ENCODE results near the gene ZNF83.
A peak's percentile ranks its signal among the peaks of the same experiment; 100 is the strongest.
"Not testable (repeated sequence)": the region's sequence is repeated elsewhere in the genome, so short reads cannot be mapped to it uniquely, and the experiment has no call there.

Gene ZNF83

DNA sequence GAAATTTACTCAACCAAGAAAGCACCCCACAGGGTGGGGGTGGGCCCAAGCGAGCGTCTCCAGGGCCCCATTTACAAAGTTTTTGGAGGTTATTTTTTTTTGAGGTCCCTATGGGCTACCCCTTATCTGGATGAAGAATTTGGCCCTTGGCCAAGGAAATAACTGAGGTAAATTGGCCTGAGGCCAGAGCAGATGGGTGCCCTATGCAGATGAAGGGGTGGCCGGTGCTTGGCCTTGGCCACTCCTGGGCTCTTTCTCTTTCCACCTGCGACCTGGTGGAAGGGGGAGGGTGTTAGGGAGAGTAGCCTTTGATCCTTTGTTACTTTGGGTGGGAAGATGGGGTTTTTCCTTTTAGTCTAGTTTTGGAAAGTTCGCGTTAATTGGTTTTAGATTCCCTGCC, 52.6 kb downstream of the ZNF83 start:
- Histone ChIP-seq H3K27ac (ENCODE audit: low read depth in 2 of 2, low read length in 2 of 2) (no peak overlapping the region), H3K4me3 (ENCODE audit: low read length in 2 of 2) (no peak overlapping the region), H3K9me3 (ENCODE audit: control insufficient read depth in 2 of 2, low read length in 2 of 2) (peaks cover 17 to 26% of the 10 kb centered on the region in 2 donors), H3K9ac (ENCODE audit: low read depth in 1 of 2, low read length in 2 of 2) (no peak overlapping the region), H3K36me3 (ENCODE audit: control insufficient read depth in 2 of 2, insufficient read depth in 2 of 2, low read length in 2 of 2) (peaks cover 37 to 41% of the 10 kb centered on the region in 2 donors), H3K27me3 (ENCODE audit: control insufficient read depth in 2 of 2, insufficient read depth in 2 of 2, low read length in 2 of 2) (no peaks in the 10 kb centered on the region), H3K4me1 (ENCODE audit: control insufficient read depth in 2 of 2, insufficient read depth in 2 of 2, low read length in 2 of 2) (no peaks in the 10 kb centered on the region)

DNA sequence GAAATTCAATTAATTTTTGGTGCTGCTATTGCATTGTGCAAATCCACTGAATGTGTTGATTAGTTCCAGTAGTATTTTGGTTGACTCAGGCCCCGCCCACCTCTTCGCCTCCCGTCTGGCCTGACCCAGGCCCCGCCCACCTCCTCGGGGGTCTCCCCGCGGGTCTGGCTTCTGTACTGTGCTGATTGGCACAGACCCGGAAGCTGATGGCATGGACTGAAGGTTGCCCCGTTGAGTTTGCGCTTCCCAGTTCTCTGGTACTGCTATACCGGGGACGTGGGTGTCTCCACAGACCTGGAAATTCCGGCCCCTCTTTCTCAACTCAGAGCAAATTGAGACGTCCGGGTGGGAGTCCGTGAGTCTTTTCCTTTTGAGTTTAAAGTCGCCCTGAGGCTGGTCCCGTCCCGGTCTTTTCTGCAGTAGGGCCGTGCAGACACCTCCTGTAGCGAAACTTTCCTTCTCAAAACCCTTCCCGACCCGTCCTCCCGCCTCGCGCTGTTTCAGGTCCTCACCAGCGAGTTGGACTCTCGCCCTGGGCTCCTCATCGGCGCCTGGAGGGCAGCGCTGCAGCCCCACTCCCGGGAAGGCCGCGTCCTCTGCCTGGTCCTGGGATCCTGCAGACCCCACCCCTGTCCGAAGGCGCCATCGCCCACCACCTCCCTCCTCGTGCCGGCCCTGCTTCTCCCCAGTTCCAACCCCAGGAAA, 53.3 kb downstream of the ZNF83 start:
- Histone ChIP-seq H3K9ac (ENCODE audit: low read depth in 1 of 2, low read length in 2 of 2) (no peak overlapping the region), H3K4me3 (ENCODE audit: low read length in 2 of 2) (no peak overlapping the region), H3K36me3 (ENCODE audit: control insufficient read depth in 2 of 2, insufficient read depth in 2 of 2, low read length in 2 of 2) (peaks cover 40 to 46% of the 10 kb centered on the region in 2 donors), H3K27me3 (ENCODE audit: control insufficient read depth in 2 of 2, insufficient read depth in 2 of 2, low read length in 2 of 2) (no peaks in the 10 kb centered on the region), H3K4me1 (ENCODE audit: control insufficient read depth in 2 of 2, insufficient read depth in 2 of 2, low read length in 2 of 2) (no peaks in the 10 kb centered on the region), H3K27ac (ENCODE audit: low read depth in 2 of 2, low read length in 2 of 2) (no peak overlapping the region), H3K9me3 (ENCODE audit: control insufficient read depth in 2 of 2, low read length in 2 of 2) (peaks cover 19 to 29% of the 10 kb centered on the region in 2 donors)

DNA sequence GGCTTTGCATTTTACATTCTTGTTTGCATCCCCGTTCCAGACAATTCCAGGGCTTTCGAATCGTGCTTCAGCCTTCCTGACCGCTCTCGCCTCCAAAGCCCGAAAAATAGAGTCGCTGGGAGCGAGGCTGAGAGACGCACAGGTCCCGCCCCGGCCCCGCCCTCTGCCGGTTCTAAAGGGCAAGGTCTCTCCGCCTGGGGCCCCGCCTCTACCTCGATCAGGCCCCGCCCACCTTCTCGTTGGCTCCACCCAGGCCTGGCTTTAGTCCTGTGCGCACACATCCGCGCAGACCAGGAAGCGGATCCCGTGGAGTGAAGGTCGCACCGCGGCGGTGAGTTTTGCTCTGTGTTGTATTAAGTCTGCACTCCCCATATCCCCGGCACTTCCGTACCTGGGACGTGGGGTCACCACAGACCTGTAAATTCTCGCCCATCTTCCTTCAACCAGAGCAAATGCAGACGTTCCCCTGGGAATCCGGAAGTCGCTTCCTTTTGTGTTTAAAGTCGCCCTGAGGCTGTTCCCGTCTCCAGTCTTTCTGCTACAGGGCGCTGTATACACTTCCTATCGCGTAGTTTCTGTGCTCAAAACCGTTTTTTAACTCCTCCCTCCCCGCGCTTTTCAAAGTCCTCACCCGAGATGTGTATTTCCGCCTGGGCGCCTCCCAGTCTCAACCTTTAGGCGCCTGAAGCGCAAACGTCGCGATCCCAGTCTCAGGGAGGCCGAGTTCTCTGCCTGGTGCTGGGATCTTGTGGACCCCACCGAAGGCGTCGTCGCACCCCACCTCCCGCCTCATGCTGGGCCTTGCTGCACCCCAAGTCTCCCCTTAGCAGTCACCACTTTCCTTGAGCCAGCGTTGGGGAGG, 67.9 kb downstream of the ZNF83 start, which contains the start of gene ZNF701:
Gene ZNF701, plus strand, starts transcription at position 288 of the 862 bp plus-strand sequence. CDS start 3,861 bp downstream, outside the sequence.
- Histone ChIP-seq H3K36me3 (ENCODE audit: control insufficient read depth in 2 of 2, insufficient read depth in 2 of 2, low read length in 2 of 2) (peaks cover 18 to 24% of the 10 kb centered on the region in 2 donors), H3K27me3 (ENCODE audit: control insufficient read depth in 2 of 2, insufficient read depth in 2 of 2, low read length in 2 of 2) (no peaks in the 10 kb centered on the region), H3K9ac (ENCODE audit: low read depth in 1 of 2, low read length in 2 of 2) (peak within 1 kb of the TSS; percentile 92 to 96), H3K4me1 (ENCODE audit: control insufficient read depth in 2 of 2, insufficient read depth in 2 of 2, low read length in 2 of 2) (peaks cover 4 to 5% of the 10 kb centered on the region in 2 donors), H3K4me3 (ENCODE audit: low read length in 2 of 2) (peak within 1 kb of the TSS; percentile 92 to 99), H3K9me3 (ENCODE audit: control insufficient read depth in 2 of 2, low read length in 2 of 2) (peaks cover 4 to 7% of the 10 kb centered on the region in 2 donors), H3K27ac (ENCODE audit: low read depth in 2 of 2, low read length in 2 of 2) (peak within 1 kb of the TSS; percentile 94 to 95)

DNA sequence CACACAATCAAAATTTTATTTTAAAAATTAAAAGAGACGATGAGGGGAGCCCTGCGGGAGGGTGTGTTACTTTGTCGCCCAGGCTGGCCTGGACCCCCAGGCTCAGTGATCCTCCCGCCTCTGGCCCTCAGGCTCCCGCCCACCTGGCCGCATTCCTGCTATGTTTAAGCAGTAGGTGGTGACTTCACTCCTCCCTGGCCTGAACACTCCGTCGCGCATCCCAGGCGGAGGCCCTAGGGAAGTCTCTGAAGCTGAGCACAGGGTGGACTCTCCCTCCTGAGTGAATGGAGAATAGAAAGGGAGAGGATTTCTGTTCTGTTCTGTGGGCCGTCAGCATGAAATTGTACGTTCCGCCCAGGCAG, 68.5 kb downstream of the ZNF83 start:
- not testable (repeated sequence) for H3K9me3 ChIP-seq (ENCODE audit: control insufficient read depth in 2 of 2, low read length in 2 of 2); H3K27me3 ChIP-seq (ENCODE audit: control insufficient read depth in 2 of 2, insufficient read depth in 2 of 2, low read length in 2 of 2); H3K4me1 ChIP-seq (ENCODE audit: control insufficient read depth in 2 of 2, insufficient read depth in 2 of 2, low read length in 2 of 2)
- H3K27ac ChIP-seq (ENCODE audit: low read depth in 2 of 2, low read length in 2 of 2): peak overlapping the region; percentile 94 to 95
- peaks cover 18 to 22% of the 10 kb centered on the region in 2 donors for H3K36me3 ChIP-seq (ENCODE audit: control insufficient read depth in 2 of 2, insufficient read depth in 2 of 2, low read length in 2 of 2)
- H3K9ac ChIP-seq (ENCODE audit: low read depth in 1 of 2, low read length in 2 of 2): peak overlapping the region; percentile 42 to 60
- H3K4me3 ChIP-seq (ENCODE audit: low read length in 2 of 2): peak overlapping the region; percentile 61 to 99

DNA sequence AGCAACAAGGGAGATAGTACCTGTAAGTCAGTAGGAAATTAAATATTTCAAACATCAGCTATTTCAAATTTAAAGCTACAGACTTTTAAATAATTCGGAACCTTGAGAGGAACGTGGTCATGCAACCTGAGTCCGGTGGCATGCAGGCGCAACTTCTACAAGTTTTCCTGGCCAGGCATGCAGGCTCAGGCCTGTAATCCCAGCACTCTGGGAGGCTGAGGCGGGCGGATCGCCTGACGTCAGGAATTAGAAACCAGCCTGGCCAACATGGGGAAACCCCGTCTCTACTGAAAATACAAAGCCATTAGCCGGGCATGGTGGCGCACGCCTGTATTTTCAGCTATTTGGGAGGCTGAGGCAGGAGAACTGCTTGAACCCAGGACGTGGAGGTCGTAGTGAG, 70.2 kb downstream of the ZNF83 start:
- peaks cover 13 to 17% of the 10 kb centered on the region in 2 donors for H3K36me3 ChIP-seq (ENCODE audit: control insufficient read depth in 2 of 2, insufficient read depth in 2 of 2, low read length in 2 of 2)
- no peak overlapping the region for H3K9ac ChIP-seq (ENCODE audit: low read depth in 1 of 2, low read length in 2 of 2)
- peaks cover 4 to 5% of the 10 kb centered on the region in 2 donors for H3K4me1 ChIP-seq (ENCODE audit: control insufficient read depth in 2 of 2, insufficient read depth in 2 of 2, low read length in 2 of 2)
- H3K27ac ChIP-seq (ENCODE audit: low read depth in 2 of 2, low read length in 2 of 2): no peak overlapping the region
- H3K4me3 ChIP-seq (ENCODE audit: low read length in 2 of 2): no peak overlapping the region
- no peaks in the 10 kb centered on the region for H3K27me3 ChIP-seq (ENCODE audit: control insufficient read depth in 2 of 2, insufficient read depth in 2 of 2, low read length in 2 of 2)
- peaks cover 14 to 22% of the 10 kb centered on the region in 2 donors for H3K9me3 ChIP-seq (ENCODE audit: control insufficient read depth in 2 of 2, low read length in 2 of 2)

DNA sequence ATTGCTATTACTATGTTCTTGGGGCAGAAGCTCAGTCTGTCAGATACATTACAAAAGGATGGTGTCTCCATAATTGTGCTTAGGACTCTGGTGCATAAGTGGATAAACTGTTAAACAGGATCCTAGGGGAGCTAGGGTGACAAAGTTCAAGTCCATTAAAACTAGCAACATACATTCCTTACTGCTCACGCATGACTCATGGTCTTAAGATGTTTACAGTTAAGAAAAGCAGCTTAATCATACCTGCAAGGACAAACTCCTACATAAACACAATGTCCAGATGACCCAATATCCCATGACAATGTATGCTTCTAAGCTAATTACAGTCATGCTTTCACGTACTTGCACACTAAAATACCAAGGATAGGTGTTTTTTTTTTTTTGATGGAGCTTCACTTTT, 71.6 kb downstream of the ZNF83 start:
- H3K4me1 ChIP-seq (ENCODE audit: control insufficient read depth in 2 of 2, insufficient read depth in 2 of 2, low read length in 2 of 2): peaks cover 4 to 5% of the 10 kb centered on the region in 2 donors
- H3K27me3 ChIP-seq (ENCODE audit: control insufficient read depth in 2 of 2, insufficient read depth in 2 of 2, low read length in 2 of 2): no peaks in the 10 kb centered on the region
- H3K9me3 ChIP-seq (ENCODE audit: control insufficient read depth in 2 of 2, low read length in 2 of 2): peaks cover 20 to 23% of the 10 kb centered on the region in 2 donors
- no peak overlapping the region for H3K4me3 ChIP-seq (ENCODE audit: low read length in 2 of 2)
- H3K9ac ChIP-seq (ENCODE audit: low read depth in 1 of 2, low read length in 2 of 2): no peak overlapping the region
- no peak overlapping the region for H3K27ac ChIP-seq (ENCODE audit: low read depth in 2 of 2, low read length in 2 of 2)
- H3K36me3 ChIP-seq (ENCODE audit: control insufficient read depth in 2 of 2, insufficient read depth in 2 of 2, low read length in 2 of 2): peaks cover 5 to 15% of the 10 kb centered on the region in 2 donors

DNA sequence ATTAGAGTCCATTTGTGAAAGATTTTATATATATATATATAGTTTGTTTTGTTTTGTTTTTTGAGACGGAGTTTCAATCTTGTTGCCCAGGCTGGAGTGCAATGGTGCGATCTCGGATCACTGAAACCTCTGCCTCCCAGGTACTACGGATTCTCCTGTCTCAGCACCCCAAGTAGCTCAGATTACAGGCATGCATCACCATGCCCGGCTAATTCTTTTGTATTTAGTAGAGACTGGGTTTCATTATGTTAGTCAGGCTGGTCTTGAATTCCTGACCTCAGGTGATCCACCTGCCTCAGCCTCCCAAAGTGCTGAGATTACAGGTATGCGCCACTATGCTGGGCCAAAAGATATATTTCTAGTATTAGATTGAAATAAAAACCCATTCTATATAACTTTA, 72.0 kb downstream of the ZNF83 start:
- H3K4me3 ChIP-seq (ENCODE audit: low read length in 2 of 2): no peak overlapping the region
- peaks cover 5 to 17% of the 10 kb centered on the region in 2 donors for H3K36me3 ChIP-seq (ENCODE audit: control insufficient read depth in 2 of 2, insufficient read depth in 2 of 2, low read length in 2 of 2)
- no peaks in the 10 kb centered on the region for H3K27me3 ChIP-seq (ENCODE audit: control insufficient read depth in 2 of 2, insufficient read depth in 2 of 2, low read length in 2 of 2)
- H3K9me3 ChIP-seq (ENCODE audit: control insufficient read depth in 2 of 2, low read length in 2 of 2): peaks cover 20 to 27% of the 10 kb centered on the region in 2 donors
- H3K4me1 ChIP-seq (ENCODE audit: control insufficient read depth in 2 of 2, insufficient read depth in 2 of 2, low read length in 2 of 2): peaks cover 4 to 5% of the 10 kb centered on the region in 2 donors
- no peak overlapping the region for H3K27ac ChIP-seq (ENCODE audit: low read depth in 2 of 2, low read length in 2 of 2)
- no peak overlapping the region for H3K9ac ChIP-seq (ENCODE audit: low read depth in 1 of 2, low read length in 2 of 2)
